ENCODE results near the gene RXFP2. TPM values are rescaled to one million over a fixed set of nuclear protein-coding genes. Genes with fewer than 3 reads are reported as not detected.

The RXFP2 gene
- total and polyA plus RNA-seq, 2 of the 8 experiments (the other 6 are each of a cell fraction or from before 2014, with no cell fraction given): not detected

- TF ChIP-seq SIN3A (conservative IDR thresholded peaks at IDR 0.05 in 1 of 2, IDR thresholded peaks at IDR 0.05 in 1 of 2; ENCODE audit: low read depth in 1 of 2, low read length in 2 of 2): no peak
- no peak for TF ChIP-seq KDM4A (IDR thresholded peaks at IDR 0.05; ENCODE audit: low read depth, low read length, severe bottlenecking)
- TF ChIP-seq GABPA (IDR thresholded peaks at IDR 0.05; ENCODE audit: borderline replicate concordance, insufficient read depth, low read length): no peak
- no peak for TF ChIP-seq ZNF274 (IDR thresholded peaks at IDR 0.05; ENCODE audit: borderline replicate concordance, extremely low read depth, low read length)
- no peak for TF ChIP-seq TEAD4 (IDR thresholded peaks at IDR 0.05; ENCODE audit: low read depth, low read length)
- TF ChIP-seq CREB1 (IDR thresholded peaks at IDR 0.05): no peak
- TF ChIP-seq SAP30 (IDR thresholded peaks at IDR 0.05; ENCODE audit: insufficient read depth, insufficient replicate concordance, low read length): no peak
Measured at GRCh38 chr13:31794452-31794851, 55.1 kb downstream of the RXFP2 start (continued).
